ENCODE data around the gene ANO3.

ANO3 gene

DNA sequence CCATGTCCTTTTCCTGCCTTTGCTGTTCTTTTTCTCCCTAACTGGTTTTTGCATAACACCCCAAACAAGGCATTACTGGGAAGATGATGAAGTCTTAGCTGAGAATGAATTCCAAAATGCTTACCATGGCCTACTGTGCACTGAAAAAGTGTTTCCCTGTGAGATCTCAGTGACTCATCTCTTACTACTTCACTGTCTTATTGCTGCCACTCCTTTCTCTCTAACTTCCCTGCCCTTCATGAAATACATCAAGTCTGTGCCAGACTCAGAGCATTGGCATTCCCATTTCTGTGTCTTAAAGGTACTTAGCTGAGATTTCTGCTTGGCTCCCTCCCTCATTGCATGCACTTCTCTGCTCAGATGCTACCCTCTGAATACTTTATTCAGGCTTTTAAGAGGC, 289.2 kb downstream of the ANO3 start:
- H3K9me3 ChIP-seq (ENCODE audit: insufficient read depth, low read length): no peaks in the 10 kb centered on the region
- no peaks in the 10 kb centered on the region for H3K36me3 ChIP-seq (replicated peaks; ENCODE audit: low read depth, low read length)
- no peak for TF ChIP-seq EZH2phosphoT487 (IDR thresholded peaks at IDR 0.05; ENCODE audit: low read depth)
- TF ChIP-seq, protein P1, sequence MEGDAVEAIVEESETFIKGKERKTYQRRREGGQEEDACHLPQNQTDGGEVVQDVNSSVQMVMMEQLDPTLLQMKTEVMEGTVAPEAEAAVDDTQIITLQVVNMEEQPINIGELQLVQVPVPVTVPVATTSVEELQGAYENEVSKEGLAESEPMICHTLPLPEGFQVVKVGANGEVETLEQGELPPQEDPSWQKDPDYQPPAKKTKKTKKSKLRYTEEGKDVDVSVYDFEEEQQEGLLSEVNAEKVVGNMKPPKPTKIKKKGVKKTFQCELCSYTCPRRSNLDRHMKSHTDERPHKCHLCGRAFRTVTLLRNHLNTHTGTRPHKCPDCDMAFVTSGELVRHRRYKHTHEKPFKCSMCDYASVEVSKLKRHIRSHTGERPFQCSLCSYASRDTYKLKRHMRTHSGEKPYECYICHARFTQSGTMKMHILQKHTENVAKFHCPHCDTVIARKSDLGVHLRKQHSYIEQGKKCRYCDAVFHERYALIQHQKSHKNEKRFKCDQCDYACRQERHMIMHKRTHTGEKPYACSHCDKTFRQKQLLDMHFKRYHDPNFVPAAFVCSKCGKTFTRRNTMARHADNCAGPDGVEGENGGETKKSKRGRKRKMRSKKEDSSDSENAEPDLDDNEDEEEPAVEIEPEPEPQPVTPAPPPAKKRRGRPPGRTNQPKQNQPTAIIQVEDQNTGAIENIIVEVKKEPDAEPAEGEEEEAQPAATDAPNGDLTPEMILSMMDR (IDR thresholded peaks at IDR 0.05; ENCODE audit: low read depth, low read length): no peak
- no peak overlapping the region for H3K9ac ChIP-seq (ENCODE audit: low read length)
- H3K79me2 ChIP-seq (ENCODE audit: low read length): no peaks in the 10 kb centered on the region
- no peak overlapping the region for H3K4me3 ChIP-seq (ENCODE audit: low read length)
- no peaks in the 10 kb centered on the region for H4K20me1 ChIP-seq (ENCODE audit: insufficient read depth, low read length)
- H2AFZ ChIP-seq (ENCODE audit: low read depth, low read length): no peak overlapping the region
- H3K4me2 ChIP-seq (ENCODE audit: low read length): no peak overlapping the region
- H3K27ac ChIP-seq (ENCODE audit: low read length): no peak overlapping the region
- H3K27me3 ChIP-seq (ENCODE audit: low read depth, low read length): no peaks in the 10 kb centered on the region
- no peaks in the 10 kb centered on the region for H3K4me1 ChIP-seq (ENCODE audit: low read length)

DNA sequence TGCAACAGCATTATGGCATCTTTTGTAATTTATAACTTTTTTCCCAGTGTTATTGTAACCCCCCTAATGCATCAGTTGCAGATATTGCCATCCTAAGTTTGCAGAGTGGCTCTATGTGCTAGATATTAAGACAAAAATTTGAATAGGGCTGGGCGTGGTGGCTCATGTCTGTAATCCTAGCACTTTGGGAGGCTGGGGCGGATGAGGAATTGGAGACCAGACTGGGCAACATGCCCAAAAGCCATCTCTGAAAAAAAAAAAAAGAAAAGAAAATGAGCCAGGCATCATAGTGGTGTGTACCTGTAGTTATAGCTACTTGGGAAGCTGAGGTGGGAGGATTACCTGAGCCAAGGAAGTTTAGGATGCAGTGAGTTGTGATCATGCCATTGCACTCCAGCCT, 290.3 kb downstream of the ANO3 start:
- no peak for TF ChIP-seq EZH2phosphoT487 (IDR thresholded peaks at IDR 0.05; ENCODE audit: low read depth)
- TF ChIP-seq, protein P1 (IDR thresholded peaks at IDR 0.05; ENCODE audit: low read depth, low read length): no peak

DNA sequence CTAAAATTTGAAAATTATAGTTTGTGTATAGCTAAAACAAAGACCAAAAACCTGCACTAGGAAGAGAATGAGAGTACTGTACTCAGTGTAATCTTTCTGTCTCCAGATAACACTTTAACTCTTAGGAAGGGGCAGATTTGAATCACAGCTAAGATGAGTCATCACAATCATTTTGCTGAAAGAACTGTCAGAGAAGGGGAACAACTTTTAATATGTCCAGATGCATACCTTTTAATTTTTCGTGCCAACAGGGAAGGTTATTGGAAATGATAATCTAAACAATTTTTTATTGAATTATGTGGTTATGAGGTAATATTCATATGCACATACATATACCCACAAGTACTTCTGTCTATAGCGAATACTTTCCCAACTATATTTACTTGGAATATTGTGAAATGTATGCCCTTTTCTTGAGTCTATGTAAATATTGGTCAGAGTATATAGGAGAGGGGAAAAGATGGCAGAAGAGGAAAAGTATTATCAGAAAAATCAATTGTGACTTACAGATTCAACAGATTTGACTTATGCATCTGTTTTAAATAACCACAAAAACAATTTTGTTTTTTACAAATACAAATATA, 291.2 kb downstream of the ANO3 start:
- no peak overlapping the region for H3K4me2 ChIP-seq (ENCODE audit: low read length)
- no peaks in the 10 kb centered on the region for H3K4me1 ChIP-seq (ENCODE audit: low read length)
- H3K9ac ChIP-seq (ENCODE audit: low read length): no peak overlapping the region
- H3K36me3 ChIP-seq (replicated peaks; ENCODE audit: low read depth, low read length): no peaks in the 10 kb centered on the region
- TF ChIP-seq, protein P1 (IDR thresholded peaks at IDR 0.05; ENCODE audit: low read depth, low read length): no peak
- no peak for TF ChIP-seq EZH2phosphoT487 (IDR thresholded peaks at IDR 0.05; ENCODE audit: low read depth)
- no peak overlapping the region for H3K4me3 ChIP-seq (ENCODE audit: low read length)
- H3K9me3 ChIP-seq (ENCODE audit: insufficient read depth, low read length): no peaks in the 10 kb centered on the region
- no peaks in the 10 kb centered on the region for H4K20me1 ChIP-seq (ENCODE audit: insufficient read depth, low read length)
- H3K27ac ChIP-seq (ENCODE audit: low read length): no peak overlapping the region
- H3K27me3 ChIP-seq (ENCODE audit: low read depth, low read length): no peaks in the 10 kb centered on the region
- H3K79me2 ChIP-seq (ENCODE audit: low read length): no peaks in the 10 kb centered on the region
- H2AFZ ChIP-seq (ENCODE audit: low read depth, low read length): no peak overlapping the region

More for the DNA sequence above, 290.3 kb downstream of the ANO3 start:
- Histone ChIP-seq H3K4me2 (ENCODE audit: low read length) (no peak overlapping the region), H3K79me2 (ENCODE audit: low read length) (no peaks in the 10 kb centered on the region), H3K27me3 (ENCODE audit: low read depth, low read length) (no peaks in the 10 kb centered on the region), H4K20me1 (ENCODE audit: insufficient read depth, low read length) (no peaks in the 10 kb centered on the region), H3K9ac (ENCODE audit: low read length) (no peak overlapping the region), H2AFZ (ENCODE audit: low read depth, low read length) (no peak overlapping the region), H3K27ac (ENCODE audit: low read length) (no peak overlapping the region), H3K4me3 (ENCODE audit: low read length) (no peak overlapping the region), H3K36me3 (replicated peaks; ENCODE audit: low read depth, low read length) (no peaks in the 10 kb centered on the region), H3K9me3 (ENCODE audit: insufficient read depth, low read length) (no peaks in the 10 kb centered on the region), H3K4me1 (ENCODE audit: low read length) (no peaks in the 10 kb centered on the region)

DNA sequence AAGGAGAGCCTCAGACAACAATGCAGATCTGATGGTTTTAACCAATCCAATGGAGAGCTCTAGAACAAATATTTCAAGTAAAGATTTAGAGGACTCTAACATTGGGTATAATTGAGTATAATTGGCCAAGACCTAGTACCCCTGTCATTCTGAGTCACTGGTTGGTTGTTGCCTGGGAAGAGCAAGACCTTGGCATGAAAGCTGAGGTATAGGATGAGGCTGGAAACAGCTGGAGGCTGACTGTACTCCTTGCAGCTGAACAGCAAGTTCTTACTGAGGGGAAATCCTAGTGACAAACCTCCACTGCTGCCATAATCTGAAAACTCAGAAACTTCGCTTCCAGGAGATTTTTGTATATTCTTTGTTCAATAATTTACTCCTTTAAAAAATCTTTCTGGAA, 294.4 kb downstream of the ANO3 start:
- no peak overlapping the region for H3K4me3 ChIP-seq (ENCODE audit: low read length)
- no peaks in the 10 kb centered on the region for H3K36me3 ChIP-seq (replicated peaks; ENCODE audit: low read depth, low read length)
- H3K4me1 ChIP-seq (ENCODE audit: low read length): no peaks in the 10 kb centered on the region
- no peaks in the 10 kb centered on the region for H3K27me3 ChIP-seq (ENCODE audit: low read depth, low read length)
- no peak for TF ChIP-seq EZH2phosphoT487 (IDR thresholded peaks at IDR 0.05; ENCODE audit: low read depth)
- TF ChIP-seq, protein P1 (IDR thresholded peaks at IDR 0.05; ENCODE audit: low read depth, low read length): no peak
- no peaks in the 10 kb centered on the region for H3K9me3 ChIP-seq (ENCODE audit: insufficient read depth, low read length)
- H3K4me2 ChIP-seq (ENCODE audit: low read length): no peak overlapping the region
- no peak overlapping the region for H3K9ac ChIP-seq (ENCODE audit: low read length)
- no peaks in the 10 kb centered on the region for H4K20me1 ChIP-seq (ENCODE audit: insufficient read depth, low read length)
- no peaks in the 10 kb centered on the region for H3K79me2 ChIP-seq (ENCODE audit: low read length)
- no peak overlapping the region for H3K27ac ChIP-seq (ENCODE audit: low read length)
- H2AFZ ChIP-seq (ENCODE audit: low read depth, low read length): no peak overlapping the region
